Neural cell (in vitro differentiated cells): ENCODE results near the gene AGRN.

ENCODE experiments used
- EZH2 ChIP-seq: fragments of 200-600, 300-800 bp; shearing (Covaris generic), sonication (generic); IDR thresholded peaks from 2 replicates; pipeline ENCODE4 v1.6.1; 2014; ENCODE audit warnings: antibody characterized with exemption, low read length, borderline replicate concordance, mild to moderate bottlenecking; ENCODE audit not compliant: insufficient read depth, poor library complexity, severe bottlenecking
- POLR2AphosphoS5 ChIP-seq: IDR thresholded peaks from 2 replicates; pipeline ENCODE4 v1.6.1; 2012
- RAD21 ChIP-seq: fragments of 450-650 bp; conservative IDR thresholded peaks from 2 replicates; pipeline ENCODE4 v1.6.1; 2014; ENCODE audit warnings: antibody characterized with exemption, mild to moderate bottlenecking, moderate library complexity
- TF ChIP-seq, protein P1 (sequence below): fragments of 450-650 bp; IDR thresholded peaks from 2 replicates; pipeline ENCODE4 v1.5.1; 2014; ENCODE audit warnings: antibody characterized with exemption, mild to moderate bottlenecking, moderate library complexity; ENCODE audit not compliant: poor library complexity, severe bottlenecking

DNA sequence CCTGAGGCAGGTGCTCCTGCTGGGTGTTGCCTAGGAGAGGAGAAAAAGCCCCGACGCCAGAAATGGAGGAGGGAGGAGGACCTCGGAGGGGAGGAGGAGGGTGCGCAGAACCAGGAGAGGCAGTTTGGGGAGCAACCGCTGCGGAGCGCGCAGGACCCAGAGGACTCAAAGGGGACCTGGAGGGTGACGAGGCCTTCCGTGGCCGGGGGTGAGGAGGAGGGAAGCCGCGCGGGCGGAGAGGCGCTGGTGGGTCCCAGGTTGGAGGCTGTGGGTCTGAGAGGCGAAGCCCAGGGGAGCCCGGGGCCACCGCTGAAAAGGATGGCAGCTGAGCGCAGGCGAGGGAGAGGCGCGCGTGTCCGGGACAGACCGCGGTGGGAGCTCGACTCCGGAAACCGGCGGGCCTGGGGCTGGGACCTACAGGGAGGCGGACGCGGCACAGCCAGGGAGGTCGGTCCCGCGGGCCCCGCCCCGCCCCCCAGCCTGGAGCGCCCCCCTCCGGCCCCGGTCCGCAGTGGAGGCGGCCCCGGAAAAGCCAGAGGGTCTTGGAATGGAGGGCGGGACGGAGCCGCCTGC is 39.1 kb downstream of the AGRN start:
- TF ChIP-seq, protein P1, sequence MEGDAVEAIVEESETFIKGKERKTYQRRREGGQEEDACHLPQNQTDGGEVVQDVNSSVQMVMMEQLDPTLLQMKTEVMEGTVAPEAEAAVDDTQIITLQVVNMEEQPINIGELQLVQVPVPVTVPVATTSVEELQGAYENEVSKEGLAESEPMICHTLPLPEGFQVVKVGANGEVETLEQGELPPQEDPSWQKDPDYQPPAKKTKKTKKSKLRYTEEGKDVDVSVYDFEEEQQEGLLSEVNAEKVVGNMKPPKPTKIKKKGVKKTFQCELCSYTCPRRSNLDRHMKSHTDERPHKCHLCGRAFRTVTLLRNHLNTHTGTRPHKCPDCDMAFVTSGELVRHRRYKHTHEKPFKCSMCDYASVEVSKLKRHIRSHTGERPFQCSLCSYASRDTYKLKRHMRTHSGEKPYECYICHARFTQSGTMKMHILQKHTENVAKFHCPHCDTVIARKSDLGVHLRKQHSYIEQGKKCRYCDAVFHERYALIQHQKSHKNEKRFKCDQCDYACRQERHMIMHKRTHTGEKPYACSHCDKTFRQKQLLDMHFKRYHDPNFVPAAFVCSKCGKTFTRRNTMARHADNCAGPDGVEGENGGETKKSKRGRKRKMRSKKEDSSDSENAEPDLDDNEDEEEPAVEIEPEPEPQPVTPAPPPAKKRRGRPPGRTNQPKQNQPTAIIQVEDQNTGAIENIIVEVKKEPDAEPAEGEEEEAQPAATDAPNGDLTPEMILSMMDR: no peak
- TF ChIP-seq POLR2AphosphoS5 (no peak), EZH2 (no peak), RAD21 (no peak)
